Activated CD4-positive, alpha-beta memory T cell treated with anti-CD3 and anti-CD28 coated beads, Interleukin-2, amount 10 ng/mL, durations not matched to agents 7 days and 5 days (primary cell): ENCODE results near the gene MRAS. TPM values are rescaled to one million over a fixed set of nuclear protein-coding genes. Genes with fewer than 3 reads are reported as not detected.

Experiments
- CTCF ChIA-PET: fragments of 350-600 bp; sonication (Branson Sonifier 250); formaldehyde crosslinking; loops from one replicate; lab custom pipeline; 2021; ENCODE audit warnings: antibody characterized with exemption, inconsistent platforms; lab: Charles Lee
- POLR2A ChIA-PET: fragments of 350-600 bp; sonication (Branson Sonifier 250); formaldehyde crosslinking; loops from one replicate; lab custom pipeline; 2021; ENCODE audit warnings: antibody characterized with exemption; lab: Charles Lee
- DNase-seq: peaks from one replicate; pipeline ENCODE4 v3.0.0-alpha.2; 2020
- H3K27ac Mint-ChIP-seq: one replicate; pipeline ENCODE4 v1.8.0; 2021; ENCODE audit warnings: mild to moderate bottlenecking, mixed read lengths
- H3K27me3 Mint-ChIP-seq: one replicate; pipeline ENCODE4 v1.8.0; 2021; ENCODE audit warnings: mixed read lengths
- H3K36me3 Mint-ChIP-seq: one replicate; pipeline ENCODE4 v1.8.0; 2021; ENCODE audit warnings: low read depth, mixed read lengths
- H3K4me1 Mint-ChIP-seq: one replicate; pipeline ENCODE4 v1.8.0; 2021; ENCODE audit warnings: mixed read lengths
- H3K4me3 Mint-ChIP-seq: one replicate; pipeline ENCODE4 v1.8.0; 2021; ENCODE audit warnings: mild to moderate bottlenecking, mixed read lengths
- H3K9me3 Mint-ChIP-seq: one replicate; pipeline ENCODE4 v1.8.0; 2021; ENCODE audit warnings: mixed read lengths
- total RNA-seq, 2 experiments: library from RNA; stranded (reverse); gene quantifications; one replicate each; pipeline ENCODE4 v1.2.3, GENCODE V29; 2021

MRAS gene
- total RNA-seq, 2 experiments from 2014 or later: not detected

DNA sequence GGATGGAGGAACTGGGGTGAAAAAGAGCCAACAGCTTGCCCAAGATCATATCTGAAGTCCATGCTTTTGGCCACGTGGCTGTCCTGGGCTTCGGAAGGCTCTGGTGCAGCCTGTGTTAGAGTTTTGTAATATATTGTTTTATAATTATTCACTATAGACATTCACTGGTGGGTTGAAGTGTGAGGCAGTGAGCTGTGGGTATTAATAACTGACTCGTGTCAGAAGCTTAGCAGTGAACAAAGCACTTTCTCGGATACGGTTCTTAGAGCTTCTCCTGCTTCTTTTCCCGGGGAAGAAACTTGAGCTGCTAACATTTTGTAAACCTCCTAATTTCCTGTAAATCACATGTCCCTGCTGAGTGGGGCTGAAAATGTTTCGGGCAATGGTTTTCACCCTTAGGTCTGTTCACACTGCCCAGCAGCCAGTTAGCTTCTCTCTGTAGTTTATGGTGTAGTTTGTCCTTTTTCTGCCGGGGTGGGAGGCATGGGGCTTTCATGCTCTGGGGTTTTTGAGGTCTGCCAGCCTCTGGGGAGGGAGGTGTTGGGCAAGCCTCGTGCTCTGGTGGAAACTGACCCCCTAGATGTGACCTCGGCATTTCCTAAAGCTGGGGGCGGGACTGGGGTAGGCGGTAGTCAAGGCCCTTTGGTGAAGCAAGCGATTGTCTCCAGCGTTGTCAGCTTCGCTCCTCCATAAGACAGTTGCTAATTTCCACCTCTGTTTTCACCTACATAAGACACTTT lies 1.7 kb downstream of the MRAS start:
- Mint-ChIP-seq H3K4me1 (peaks cover 8% of the 10 kb centered on the region), H3K36me3 (peaks cover 4% of the 10 kb centered on the region), H3K4me3 (no peak overlapping the region), H3K27ac (no peak overlapping the region), H3K9me3 (no peaks in the 10 kb centered on the region), H3K27me3 (peaks cover 44% of the 10 kb centered on the region)
- POLR2A ChIA-PET: no interaction called here
- CTCF ChIA-PET: interaction anchor here (0.7 to 1.0 kb wide), 5 partner anchors 10 to 234 kb away, joined by 3 to 7 read pairs (median 5); partner anchors contain the start of gene ARMC8
- no peak for DNase-seq

DNA sequence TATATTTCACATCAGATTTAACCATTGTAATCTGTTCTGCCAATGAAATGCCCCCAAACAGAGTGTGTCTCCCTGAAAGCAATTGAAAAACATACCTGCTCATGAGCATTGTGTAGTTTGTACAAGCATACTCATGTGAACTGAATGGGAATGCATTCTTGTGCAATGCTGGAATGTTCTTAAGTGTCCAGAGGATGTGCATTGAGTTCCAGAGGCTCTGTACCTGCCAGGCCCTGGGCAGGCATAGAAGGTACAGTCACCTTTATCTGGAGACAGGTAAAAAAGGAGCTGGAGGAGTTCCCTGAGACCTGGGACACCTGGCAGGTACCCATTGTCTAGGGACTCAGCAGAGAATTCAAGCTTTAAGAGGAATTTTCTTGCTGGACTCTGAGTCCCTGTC lies 2.8 kb downstream of the MRAS start:
- no peaks in the 10 kb centered on the region for H3K9me3 Mint-ChIP-seq
- POLR2A ChIA-PET: no interaction called here
- no peak for DNase-seq
- peaks cover 8% of the 10 kb centered on the region for H3K4me1 Mint-ChIP-seq
- no peak overlapping the region for H3K27ac Mint-ChIP-seq
- peaks cover 4% of the 10 kb centered on the region for H3K36me3 Mint-ChIP-seq
- CTCF ChIA-PET: interaction anchor here (0.8 kb wide), 1 partner anchor 164 kb away, joined by 3 read pairs; the partner anchor contains the start of gene ARMC8
- peaks cover 43% of the 10 kb centered on the region for H3K27me3 Mint-ChIP-seq
- no peak overlapping the region for H3K4me3 Mint-ChIP-seq

DNA sequence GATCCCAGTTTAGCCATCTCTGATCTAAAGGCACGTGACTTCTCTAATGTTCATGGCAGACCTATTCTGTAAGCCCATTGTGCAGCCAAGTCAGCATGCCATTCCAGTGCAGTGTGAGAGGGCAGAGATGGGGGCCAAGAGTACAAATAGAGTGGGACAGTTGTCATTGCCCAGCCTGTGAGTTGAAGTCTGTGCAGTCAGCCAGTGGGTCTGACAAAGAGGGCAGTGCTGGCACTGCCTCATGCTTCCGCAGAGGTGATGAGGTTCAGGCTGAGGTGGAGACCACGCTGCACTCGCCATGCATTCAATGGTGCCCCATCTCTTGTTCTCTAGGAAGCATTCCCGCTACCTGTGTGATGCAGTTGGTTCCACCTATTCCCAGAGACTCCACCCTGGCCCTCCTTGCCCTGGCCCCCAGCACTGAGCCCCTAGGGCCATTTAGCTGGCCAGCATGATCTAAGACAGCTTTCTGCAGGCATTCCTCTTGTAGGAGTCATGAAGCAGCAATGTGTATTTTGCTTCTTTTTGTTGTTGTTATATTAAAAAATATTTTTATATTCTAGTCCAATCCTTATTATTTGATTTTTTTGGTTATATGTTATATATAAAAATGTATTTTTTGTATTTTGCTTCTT lies 3.7 kb downstream of the MRAS start:
- Mint-ChIP-seq H3K4me1 (peaks cover 8% of the 10 kb centered on the region), H3K27me3 (peaks cover 34% of the 10 kb centered on the region), H3K4me3 (no peak overlapping the region), H3K9me3 (no peaks in the 10 kb centered on the region), H3K27ac (no peak overlapping the region), H3K36me3 (peaks cover 4% of the 10 kb centered on the region)
- DNase-seq: no peak
- POLR2A ChIA-PET: no interaction called here
- CTCF ChIA-PET: no interaction called here

- Mint-ChIP-seq H3K27me3 (peaks cover 19% of the 10 kb centered on the region), H3K4me1 (no peaks in the 10 kb centered on the region), H3K4me3 (no peak overlapping the region), H3K27ac (no peak overlapping the region), H3K9me3 (no peaks in the 10 kb centered on the region), H3K36me3 (no peaks in the 10 kb centered on the region)
- no peak for DNase-seq
- POLR2A ChIA-PET: no interaction called here
- CTCF ChIA-PET: no interaction called here
Measured at GRCh38 chr3:138354376-138354775, 6.0 kb downstream of the MRAS start.

GRCh38 chr3:138355071-138355470 lies 6.7 kb downstream of the MRAS start:
- no peaks in the 10 kb centered on the region for H3K36me3 Mint-ChIP-seq
- POLR2A ChIA-PET: no interaction called here
- no peak overlapping the region for H3K4me3 Mint-ChIP-seq

GRCh38 chr3:138356730-138357405 lies 8.5 kb downstream of the MRAS start:
- DNase-seq: no peak
- POLR2A ChIA-PET: no interaction called here
- Mint-ChIP-seq H3K27me3 (peaks cover 6% of the 10 kb centered on the region), H3K4me1 (no peaks in the 10 kb centered on the region), H3K27ac (no peak overlapping the region), H3K4me3 (no peak overlapping the region), H3K36me3 (no peaks in the 10 kb centered on the region), H3K9me3 (no peaks in the 10 kb centered on the region)
- CTCF ChIA-PET: no interaction called here

More at GRCh38 chr3:138355071-138355470, 6.7 kb downstream of the MRAS start:
- H3K9me3 Mint-ChIP-seq: no peaks in the 10 kb centered on the region
- no peak for DNase-seq
- H3K27ac Mint-ChIP-seq: no peak overlapping the region
- no peaks in the 10 kb centered on the region for H3K4me1 Mint-ChIP-seq
- CTCF ChIA-PET: no interaction called here
- peaks cover 14% of the 10 kb centered on the region for H3K27me3 Mint-ChIP-seq

DNA sequence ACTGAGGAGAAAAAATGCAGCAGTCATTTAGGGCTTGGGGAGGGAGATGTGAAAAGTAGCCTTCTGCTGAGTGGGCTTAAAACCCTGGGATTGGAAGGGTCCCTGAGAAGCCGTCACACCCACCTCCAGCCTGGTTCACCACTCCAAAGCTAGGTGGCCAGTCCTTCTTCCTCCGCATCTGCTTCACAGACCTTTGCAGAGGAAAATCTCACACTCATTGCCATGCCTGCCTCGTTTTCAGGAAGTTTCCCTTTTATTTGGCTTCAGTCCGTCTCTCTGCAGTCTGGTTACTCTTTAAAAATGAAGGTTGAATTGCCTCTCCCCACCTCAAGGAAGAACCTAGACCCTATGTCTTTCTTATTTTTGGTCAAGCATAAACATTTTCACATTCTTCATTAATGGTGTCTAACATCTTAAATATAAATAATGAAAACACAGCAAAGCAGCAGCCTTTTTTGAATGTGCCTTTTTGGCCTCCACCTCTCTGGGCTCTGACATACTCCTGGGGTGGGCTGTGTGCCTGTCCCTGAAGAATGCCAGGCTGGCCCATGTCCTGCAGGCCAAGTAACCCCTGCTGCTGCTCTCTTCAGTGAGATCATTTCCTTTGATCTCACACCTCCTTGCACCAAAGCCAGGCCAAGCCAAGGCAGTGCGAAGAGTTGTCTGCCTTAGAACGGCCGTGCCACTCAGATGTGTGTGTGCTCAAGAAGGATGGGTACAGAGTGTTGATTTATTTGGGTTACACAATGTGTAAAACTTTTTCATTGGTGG lies 11.0 kb downstream of the MRAS start:
- H3K27ac Mint-ChIP-seq: no peak overlapping the region
- no peaks in the 10 kb centered on the region for H3K9me3 Mint-ChIP-seq
- H3K4me1 Mint-ChIP-seq: no peaks in the 10 kb centered on the region
- H3K36me3 Mint-ChIP-seq: no peaks in the 10 kb centered on the region
- no peaks in the 10 kb centered on the region for H3K27me3 Mint-ChIP-seq
- CTCF ChIA-PET: interaction anchor here (0.6 kb wide), 1 partner anchor 9 kb away, joined by 5 read pairs; no protein-coding TSS in a partner anchor
- POLR2A ChIA-PET: no interaction called here
- DNase-seq: no peak
- H3K4me3 Mint-ChIP-seq: no peak overlapping the region

DNA sequence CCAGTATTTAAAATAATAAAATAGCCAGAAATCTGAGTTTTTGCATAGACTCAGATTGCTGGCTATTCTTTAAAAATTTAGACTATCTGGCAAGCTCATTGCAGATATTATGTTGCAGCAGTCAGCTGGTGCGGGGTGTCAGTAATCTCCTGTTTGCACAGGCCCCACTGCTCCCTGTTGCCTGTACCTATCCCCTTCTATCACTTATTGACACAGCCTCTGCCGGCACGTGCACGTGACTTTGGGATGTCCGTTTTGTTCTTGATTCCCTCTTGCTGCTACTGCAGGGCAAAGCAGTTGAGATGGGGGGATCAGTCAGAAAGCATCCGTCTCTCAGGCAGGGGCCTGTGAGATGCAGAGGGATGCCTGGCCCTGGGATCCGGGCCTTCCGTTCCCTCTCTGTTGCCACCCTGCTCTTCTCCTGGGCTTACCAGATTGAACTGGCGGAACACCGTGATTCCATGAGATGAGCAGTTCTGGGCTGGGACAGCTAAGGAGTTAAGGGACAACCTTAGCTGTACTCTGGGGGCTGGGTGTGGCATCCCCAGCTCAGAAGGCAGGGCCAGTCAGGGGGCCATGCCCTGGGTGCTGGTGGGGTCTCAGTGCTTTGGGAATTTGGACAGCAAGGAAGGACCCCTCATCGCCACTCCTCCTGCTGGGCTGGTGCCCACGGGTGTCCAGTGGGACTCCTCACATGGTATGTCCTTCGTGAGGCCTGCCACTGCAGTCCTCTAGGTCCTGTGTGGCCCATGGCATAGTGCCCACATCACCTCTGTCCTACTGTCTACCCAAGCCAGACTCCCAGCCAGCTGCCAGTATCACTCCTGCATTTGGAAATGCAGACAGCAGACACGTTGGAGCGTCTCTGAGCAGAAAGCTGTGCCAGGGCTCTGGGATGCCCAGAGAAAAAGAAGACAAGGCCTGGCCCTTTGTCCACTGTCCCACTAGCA lies 11.8 kb downstream of the MRAS start:
- H3K4me3 Mint-ChIP-seq: no peak overlapping the region
- H3K27ac Mint-ChIP-seq: no peak overlapping the region
- no peaks in the 10 kb centered on the region for H3K4me1 Mint-ChIP-seq
- POLR2A ChIA-PET: no interaction called here
- CTCF ChIA-PET: interaction anchor here (0.6 kb wide), 1 partner anchor 10 kb away, joined by 5 read pairs; no protein-coding TSS in a partner anchor
- no peaks in the 10 kb centered on the region for H3K9me3 Mint-ChIP-seq
- no peaks in the 10 kb centered on the region for H3K36me3 Mint-ChIP-seq
- DNase-seq: no peak
- no peaks in the 10 kb centered on the region for H3K27me3 Mint-ChIP-seq

DNA sequence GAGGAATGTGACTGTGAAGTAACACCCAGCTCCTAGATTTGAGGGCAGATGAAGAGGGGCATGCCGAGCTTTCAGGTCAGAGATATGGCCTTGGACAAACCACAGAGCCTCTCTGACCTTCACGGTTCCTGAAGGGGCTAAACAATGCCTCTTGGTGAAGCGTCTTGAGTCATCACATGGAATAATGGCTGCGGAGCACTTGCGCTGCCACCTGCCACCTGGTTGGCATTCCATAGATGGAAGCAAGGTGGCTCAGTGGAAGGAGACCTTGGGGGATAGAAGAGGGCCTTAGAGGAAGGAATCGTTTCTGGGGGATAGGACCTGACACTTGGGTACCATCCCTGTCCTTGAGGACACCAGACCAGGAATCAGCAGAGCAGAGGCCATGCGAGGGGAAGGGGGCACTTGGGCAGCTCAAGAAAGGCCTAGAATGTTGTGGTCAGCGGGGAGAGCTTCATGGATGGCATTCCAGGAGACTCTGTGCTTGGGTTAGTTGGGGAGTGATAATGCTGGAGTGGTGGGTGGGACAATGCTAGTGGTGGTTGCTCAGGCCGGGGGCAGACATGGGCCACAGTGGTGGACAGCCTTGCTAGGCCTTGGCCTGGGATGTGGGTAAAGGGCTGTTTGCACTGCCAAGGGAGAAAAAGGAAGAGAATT lies 12.6 kb downstream of the MRAS start:
- no peak for DNase-seq
- ChIA-PET CTCF (no interaction called here), POLR2A (no interaction called here)
- no peaks in the 10 kb centered on the region for H3K27me3 Mint-ChIP-seq
- no peaks in the 10 kb centered on the region for H3K9me3 Mint-ChIP-seq
- no peak overlapping the region for H3K4me3 Mint-ChIP-seq
- no peaks in the 10 kb centered on the region for H3K4me1 Mint-ChIP-seq
- no peak overlapping the region for H3K27ac Mint-ChIP-seq
- no peaks in the 10 kb centered on the region for H3K36me3 Mint-ChIP-seq

GRCh38 chr3:138361561-138361971 lies 13.2 kb downstream of the MRAS start:
- no peaks in the 10 kb centered on the region for H3K36me3 Mint-ChIP-seq
- no peak overlapping the region for H3K4me3 Mint-ChIP-seq
- no peaks in the 10 kb centered on the region for H3K4me1 Mint-ChIP-seq
- ChIA-PET POLR2A (no interaction called here), CTCF (no interaction called here)
- H3K27ac Mint-ChIP-seq: no peak overlapping the region
- DNase-seq: no peak
- H3K9me3 Mint-ChIP-seq: no peaks in the 10 kb centered on the region
- H3K27me3 Mint-ChIP-seq: no peaks in the 10 kb centered on the region

DNA sequence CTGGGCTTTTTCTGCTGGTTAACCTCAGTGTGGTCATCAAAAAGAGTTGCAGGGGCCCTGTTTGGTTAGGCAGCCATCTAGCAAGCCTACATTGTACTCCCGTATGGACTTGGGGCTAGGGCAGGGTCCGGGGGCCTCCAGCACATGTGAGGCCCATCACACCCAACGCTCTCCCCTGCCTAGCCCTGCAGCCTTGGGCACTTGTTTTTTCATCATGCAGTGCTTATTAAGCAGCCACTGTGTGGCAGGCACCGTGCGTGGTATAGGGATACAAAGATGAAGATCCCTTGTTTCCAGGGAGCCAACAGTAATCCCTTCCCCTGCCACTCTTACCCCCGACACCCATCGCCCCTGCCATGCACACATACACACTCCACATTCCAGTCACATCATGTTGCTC lies 14.2 kb downstream of the MRAS start:
- Mint-ChIP-seq H3K4me1 (no peaks in the 10 kb centered on the region), H3K27me3 (peaks cover under 1% of the 10 kb centered on the region), H3K27ac (no peak overlapping the region), H3K36me3 (no peaks in the 10 kb centered on the region), H3K9me3 (no peaks in the 10 kb centered on the region), H3K4me3 (no peak overlapping the region)
- DNase-seq: no peak
- CTCF ChIA-PET: no interaction called here
- POLR2A ChIA-PET: no interaction called here

DNA sequence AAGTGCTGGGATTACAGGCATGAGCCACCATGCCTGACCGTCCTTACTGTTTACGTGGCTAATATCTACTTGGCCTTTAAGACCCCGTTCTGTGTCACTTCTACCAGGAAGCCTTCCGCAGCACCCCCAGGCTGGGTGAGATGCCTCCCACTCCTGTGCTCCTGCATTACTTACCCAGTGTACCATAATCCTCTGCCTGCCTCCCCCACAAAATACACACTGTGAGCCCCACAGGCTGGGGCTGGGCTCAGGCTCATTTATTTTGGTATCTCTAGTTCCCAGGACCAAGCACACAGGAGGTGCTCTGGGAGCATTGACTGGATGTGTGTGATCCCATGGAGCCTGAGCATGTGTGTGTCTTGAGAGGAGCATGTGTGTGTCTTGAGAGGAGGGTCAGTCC lies 14.9 kb downstream of the MRAS start:
- peaks cover 1% of the 10 kb centered on the region for H3K27me3 Mint-ChIP-seq
- H3K4me3 Mint-ChIP-seq: no peak overlapping the region
- ChIA-PET CTCF (no interaction called here), POLR2A (no interaction called here)
- DNase-seq: no peak
- H3K4me1 Mint-ChIP-seq: no peaks in the 10 kb centered on the region
- no peaks in the 10 kb centered on the region for H3K36me3 Mint-ChIP-seq
- no peaks in the 10 kb centered on the region for H3K9me3 Mint-ChIP-seq
- H3K27ac Mint-ChIP-seq: no peak overlapping the region
